Upper lobe of right lung (tissue), 1 donor: ENCODE data around the gene APBA2. TPM values are rescaled to one million over a fixed set of nuclear protein-coding genes. Genes with fewer than 3 reads are reported as not detected.

Experiments
- ATAC-seq: fragments of 200-7000 bp; cut with Tn5 transposase; one replicate; pipeline ENCODE4 v1.9.1; 2020; ENCODE audit warnings: mild to moderate bottlenecking, moderate library complexity
- DNase-seq: peaks from one replicate; pipeline ENCODE4 v3.0.0-alpha.2; 2020
- H3K27ac ChIP-seq: fragments of 200-600 bp; one replicate; pipeline ENCODE4 v1.8.0; 2022
- H3K27me3 ChIP-seq: fragments of 200-600 bp; one replicate; pipeline ENCODE4 v1.8.0; 2022; ENCODE audit warnings: mild to moderate bottlenecking
- H3K36me3 ChIP-seq: fragments of 200-600 bp; one replicate; pipeline ENCODE4 v1.8.0; 2022
- H3K4me1 ChIP-seq: fragments of 200-600 bp; one replicate; pipeline ENCODE4 v1.8.0; 2022
- H3K4me3 ChIP-seq: fragments of 200-600 bp; one replicate; pipeline ENCODE4 v1.8.0; 2022; ENCODE audit warnings: mild to moderate bottlenecking
- H3K9me3 ChIP-seq: fragments of 200-600 bp; one replicate; pipeline ENCODE4 v1.8.0; 2022
- CTCF ChIP-seq: fragments of 200-600 bp; IDR thresholded peaks from one replicate; pipeline ENCODE4 v1.8.0; 2022; ENCODE audit warnings: antibody characterized with exemption
- intact Hi-C: fragments of 100-400 bp; cut with DNase I; formaldehyde crosslinking; loops from one replicate; pipeline ENCODE4 v1.11.0; 2022
- total RNA-seq: library from RNA; stranded (reverse); fragmentation: NEBNext Ultra II Directional; extraction: Animal tissue kit (Norgen Biotek cat#: 25700); gene quantifications from one replicate; pipeline ENCODE4 v1.2.1, GENCODE V29; 2021
- donor health status: DM: no; HTN: yes; CAD: no; lungs with severe emphysema.

Gene APBA2
- total RNA-seq, 1 donor from 2014 or later: 4.2 TPM

DNA sequence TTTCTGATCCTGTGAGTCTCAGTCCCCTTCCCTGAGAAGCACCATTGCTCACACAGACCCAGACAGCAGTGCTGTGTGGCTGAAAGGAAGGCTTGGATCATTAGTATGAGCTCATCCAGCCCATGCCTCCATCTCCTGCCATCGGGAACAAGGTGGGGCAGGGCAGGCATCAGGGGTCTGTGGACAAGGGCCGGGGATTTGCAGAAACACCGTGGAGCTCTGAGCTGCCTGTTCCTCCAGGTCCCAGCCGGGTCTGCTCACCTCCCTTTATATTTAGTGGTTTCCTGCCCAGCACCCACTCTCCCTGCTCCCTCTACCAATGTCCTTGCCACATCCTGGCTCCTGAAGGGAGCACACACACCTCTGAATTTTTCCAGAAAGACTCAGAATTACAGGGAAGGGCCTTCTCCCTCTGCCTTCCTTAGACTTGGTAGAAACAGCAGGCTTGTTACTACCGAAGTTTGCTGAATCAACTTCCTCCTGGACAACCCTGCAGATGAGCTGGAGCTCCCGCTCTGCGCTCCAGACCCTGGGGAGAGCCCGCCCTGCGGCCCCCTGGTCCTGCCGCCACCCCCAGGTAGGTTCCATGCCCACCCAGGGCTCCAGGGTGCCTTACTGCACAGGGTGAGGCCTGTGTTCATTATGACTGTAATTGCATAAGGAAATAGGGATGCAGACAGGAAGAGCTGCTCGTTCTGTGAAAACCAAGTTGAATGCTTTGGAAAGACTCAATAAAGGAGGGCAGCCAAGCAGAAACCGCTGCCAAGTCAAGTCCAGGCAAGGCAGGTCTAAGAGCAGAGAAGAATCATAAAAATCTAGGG is 255.7 kb downstream of the APBA2 start:
- no peak overlapping the region for H3K27ac ChIP-seq
- intact Hi-C loops: no loop called here
- ATAC-seq: no peak

GRCh38 chr15:29142129-29142747 is 256.5 kb downstream of the APBA2 start:
- no peak overlapping the region for H3K27ac ChIP-seq
- intact Hi-C loops: no loop called here
- peaks cover 12% of the 10 kb centered on the region for H3K27me3 ChIP-seq
- ATAC-seq: no peak
- no peak for TF ChIP-seq CTCF
- H3K4me1 ChIP-seq: no peaks in the 10 kb centered on the region
- no peaks in the 10 kb centered on the region for H3K36me3 ChIP-seq
- DNase-seq: no peak
- no peak overlapping the region for H3K4me3 ChIP-seq
- H3K9me3 ChIP-seq: no peaks in the 10 kb centered on the region

More for the DNA sequence above, 255.7 kb downstream of the APBA2 start:
- H3K4me1 ChIP-seq: no peaks in the 10 kb centered on the region
- no peak overlapping the region for H3K4me3 ChIP-seq
- no peaks in the 10 kb centered on the region for H3K9me3 ChIP-seq
- no peaks in the 10 kb centered on the region for H3K36me3 ChIP-seq
- TF ChIP-seq CTCF: no peak
- DNase-seq: no peak
- H3K27me3 ChIP-seq: peaks cover 12% of the 10 kb centered on the region

- DNase-seq: no peak
- intact Hi-C loops: no loop called here
These were observed 257.5 kb downstream of the APBA2 start for GRCh38 chr15:29143293-29143692.

GRCh38 chr15:29143909-29144635 is 258.3 kb downstream of the APBA2 start:
- Histone ChIP-seq H3K27ac (no peak overlapping the region), H3K9me3 (no peaks in the 10 kb centered on the region), H3K36me3 (no peaks in the 10 kb centered on the region), H3K27me3 (peaks cover 9% of the 10 kb centered on the region), H3K4me1 (no peaks in the 10 kb centered on the region), H3K4me3 (no peak overlapping the region)
- ATAC-seq (no peak), DNase-seq (no peak)
- intact Hi-C loops: no loop called here
- TF ChIP-seq CTCF: no peak

More at GRCh38 chr15:29143293-29143692, 257.5 kb downstream of the APBA2 start:
- Histone ChIP-seq H3K4me1 (no peaks in the 10 kb centered on the region), H3K4me3 (no peak overlapping the region), H3K27me3 (peaks cover 12% of the 10 kb centered on the region), H3K27ac (no peak overlapping the region), H3K36me3 (no peaks in the 10 kb centered on the region), H3K9me3 (no peaks in the 10 kb centered on the region)
- no peak for TF ChIP-seq CTCF
- no peak for ATAC-seq

GRCh38 chr15:29149738-29150075 is 263.9 kb downstream of the APBA2 start:
- ATAC-seq (no peak), DNase-seq (peak; percentile 51)
- H3K4me1 ChIP-seq: no peaks in the 10 kb centered on the region
- H3K9me3 ChIP-seq: no peaks in the 10 kb centered on the region
- no peak overlapping the region for H3K4me3 ChIP-seq
- H3K36me3 ChIP-seq: no peaks in the 10 kb centered on the region
- intact Hi-C loops: no loop called here
- no peaks in the 10 kb centered on the region for H3K27me3 ChIP-seq
- H3K27ac ChIP-seq: no peak overlapping the region
- TF ChIP-seq CTCF: no peak
